ENCODE results near the gene ZNF506.
"Not testable (repeated sequence)": the region's sequence is repeated elsewhere in the genome, so short reads cannot be mapped to it uniquely, and the experiment has no call there.

ZNF506 gene

GRCh38 chr19:19743921-19744320, 77.6 kb downstream of the ZNF506 start:
- not testable (repeated sequence) for DNase-seq

GRCh38 chr19:19743176-19743575, 78.4 kb downstream of the ZNF506 start:
- no peak for DNase-seq

- DNase-seq = no peak
These were observed 78.8 kb downstream of the ZNF506 start for GRCh38 chr19:19742773-19743172.
